H1 (cell line): ENCODE results near the gene DHX57. TPM values are rescaled to one million over a fixed set of nuclear protein-coding genes. Genes with fewer than 3 reads are reported as not detected.

ENCODE experiments used
- BCL11A ChIP-seq, 2 experiments: IDR thresholded peaks; one replicate each; pipeline ENCODE4 v1.6.1; 2011; ENCODE audit warnings: low read depth in 2 of 2, low read length in 2 of 2, mild to moderate bottlenecking in 2 of 2
- RAD21 ChIP-seq, 2 experiments: IDR thresholded peaks in 1 of 2; conservative IDR thresholded peaks in 1 of 2; 2 replicates each; pipeline ENCODE4 v1.6.1; 2011; ENCODE audit warnings: low read depth in 2 of 2, low read length in 2 of 2, improper control_type of control experiment in 1 of 2, inconsistent platforms in 1 of 2, mild to moderate bottlenecking in 1 of 2, moderate library complexity in 1 of 2
- RBBP5 ChIP-seq: IDR thresholded peaks from 2 replicates; pipeline ENCODE4 v1.7.1; 2012; ENCODE audit warnings: low read depth, mild to moderate bottlenecking, inconsistent platforms, low read length, moderate library complexity, borderline replicate concordance
- polyA plus RNA-seq, 7 experiments: library from polyadenylated mRNA; depleted of rRNA in 3 of 7; stranded (reverse) in 5 of 7; unstranded in 2 of 7; fragments of >200 nt in 5 of 7; fragments of 200-250 nt in 2 of 7; gene quantifications; 1 replicate in 5 of 7; 2 replicates in 1 of 7; 4 replicates in 1 of 7; pipeline versions ENCODE4 v1.2.1 to v1.2.3, GENCODE V29; 2011 to 2013; ENCODE audit warnings: missing spikeins in 2 of 7, mixed read lengths in 2 of 7
- total RNA-seq: library from RNA; stranded (reverse); fragmentation: NEBNext Ultra II Directional; extraction: Animal tissue kit (Norgen Biotek cat#: 25700); gene quantifications from 2 replicates; pipeline ENCODE4 v1.2.1, GENCODE V29; 2021
- TF ChIP-seq, protein P1 (sequence below), 3 experiments: IDR thresholded peaks; 1 replicate in 2 of 3; 2 replicates in 1 of 3; pipeline versions ENCODE4 v1.5.1 to v1.6.1; 2011; ENCODE audit warnings: low read length in 3 of 3, mild to moderate bottlenecking in 3 of 3, inconsistent platforms in 2 of 3, low read depth in 1 of 3, moderate library complexity in 1 of 3; ENCODE audit not compliant: insufficient read depth in 1 of 3; ENCODE audit errors: control extremely low read depth in 1 of 3

The DHX57 gene
- total and polyA plus RNA-seq, 2 of the 8 experiments (the other 6 are each of a cell fraction or from before 2014, with no cell fraction given): 10.7 to 32.9 TPM

GRCh38 chr2:38806733-38807059 is 69.0 kb downstream of the DHX57 start (continued):
- TF ChIP-seq, protein P1, sequence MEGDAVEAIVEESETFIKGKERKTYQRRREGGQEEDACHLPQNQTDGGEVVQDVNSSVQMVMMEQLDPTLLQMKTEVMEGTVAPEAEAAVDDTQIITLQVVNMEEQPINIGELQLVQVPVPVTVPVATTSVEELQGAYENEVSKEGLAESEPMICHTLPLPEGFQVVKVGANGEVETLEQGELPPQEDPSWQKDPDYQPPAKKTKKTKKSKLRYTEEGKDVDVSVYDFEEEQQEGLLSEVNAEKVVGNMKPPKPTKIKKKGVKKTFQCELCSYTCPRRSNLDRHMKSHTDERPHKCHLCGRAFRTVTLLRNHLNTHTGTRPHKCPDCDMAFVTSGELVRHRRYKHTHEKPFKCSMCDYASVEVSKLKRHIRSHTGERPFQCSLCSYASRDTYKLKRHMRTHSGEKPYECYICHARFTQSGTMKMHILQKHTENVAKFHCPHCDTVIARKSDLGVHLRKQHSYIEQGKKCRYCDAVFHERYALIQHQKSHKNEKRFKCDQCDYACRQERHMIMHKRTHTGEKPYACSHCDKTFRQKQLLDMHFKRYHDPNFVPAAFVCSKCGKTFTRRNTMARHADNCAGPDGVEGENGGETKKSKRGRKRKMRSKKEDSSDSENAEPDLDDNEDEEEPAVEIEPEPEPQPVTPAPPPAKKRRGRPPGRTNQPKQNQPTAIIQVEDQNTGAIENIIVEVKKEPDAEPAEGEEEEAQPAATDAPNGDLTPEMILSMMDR (IDR thresholded peaks at IDR 0.05; ENCODE audit: control extremely low read depth in 1 of 3, insufficient read depth in 1 of 3, low read depth in 1 of 3, low read length in 3 of 3): no peak
- TF ChIP-seq BCL11A (IDR thresholded peaks at IDR 0.05; ENCODE audit: low read depth in 2 of 2, low read length in 2 of 2): no peak
- TF ChIP-seq RBBP5: no peak
- no peak for TF ChIP-seq RAD21 (IDR thresholded peaks at IDR 0.05 in 1 of 2, conservative IDR thresholded peaks at IDR 0.05 in 1 of 2; ENCODE audit: low read depth in 2 of 2, low read length in 2 of 2)
